Pancreas (tissue), 10 donors: ENCODE results near the gene TFF1. TPM values are rescaled to one million over a fixed set of nuclear protein-coding genes. Genes with fewer than 3 reads are reported as not detected.
"Not testable (repeated sequence)": the region's sequence is repeated elsewhere in the genome, so short reads cannot be mapped to it uniquely, and the experiment has no call there.

Experiments
- ATAC-seq, 4 donors: fragments of 200-7000 bp; cut with Tn5 transposase; one replicate each; pipeline versions ENCODE4 v1.8.0 to v1.9.1; 2020; ENCODE audit warnings: mild to moderate bottlenecking in 4 of 4, moderate library complexity in 4 of 4
- DNase-seq, 6 donors: peaks; one replicate each; pipeline ENCODE4 v3.0.0-alpha.2; 2020
- FAIRE-seq: peaks from 2 replicates; lab custom pipeline; 2012; peaks lifted over from hg19 to GRCh38; lab: Jason Lieb, UNC
- H3K27ac ChIP-seq, 4 donors: fragments of 200-600 bp; sonication (generic); 1 replicate in 3 of 4; 2 replicates in 1 of 4; pipeline versions ENCODE4 v1.5.0 to v1.8.0; 2020
- H3K27me3 ChIP-seq, 4 donors: fragments of 200-600 bp; one replicate each; pipeline ENCODE4 v1.8.0; 2021
- H3K36me3 ChIP-seq, 3 donors: fragments of 200-600 bp; sonication (generic) in 1 of 3; one replicate each; pipeline versions ENCODE4 v1.5.0 to v1.8.0; 2020 to 2021
- H3K4me1 ChIP-seq, 3 donors: fragments of 200-600 bp; one replicate each; pipeline ENCODE4 v1.8.0; 2021
- H3K4me3 ChIP-seq, 4 donors: fragments of 200-600 bp; sonication (generic) in 2 of 4; one replicate each; pipeline versions ENCODE4 v1.5.0 to v1.8.0; 2020 to 2021
- H3K9me3 ChIP-seq, 4 donors: fragments of 200-600 bp; one replicate each; pipeline ENCODE4 v1.8.0; 2021
- WGBS, 2 donors: extraction: QIAGEN DNeasy Blood & Tissue Kit; methylation state at CpG; one replicate each; pipeline ENCODE4 v1.1.7; 2013; 5-methylcytosine and 5-hydroxymethylcytosine counted together
- intact Hi-C, 3 donors: fragments of 100-400 bp; cut with DNase I; formaldehyde crosslinking; loops; one replicate each; pipeline versions ENCODE4 v1.11.1 to v1.14.2; 2022
- polyA plus RNA-seq, 2 donors: library from polyadenylated mRNA; stranded (reverse); fragments of 200-250 nt; gene quantifications; one replicate each; pipeline ENCODE4 v1.2.3, GENCODE V29; 2013
- total RNA-seq, 6 donors: library from RNA; stranded (reverse); fragmentation: NEBNext Ultra II Directional in 4 of 6; extraction: Animal tissue kit (Norgen Biotek cat#: 25700) in 4 of 6; gene quantifications; one replicate each; pipeline versions ENCODE4 v1.2.1 to v1.2.4, GENCODE V29; 2021 to 2023
- TF ChIP-seq, protein P1 (sequence below), 4 donors: fragments of 200-600 bp; sonication (generic) in 3 of 4; IDR thresholded peaks; one replicate each; pipeline versions ENCODE4 v1.5.0 to v1.8.0; 2021; ENCODE audit warnings: antibody characterized with exemption in 4 of 4
- donor health status: healthy with polysubstance abuse.
- donor health status: DM: no; HTN: no; CAD: no; lungs with moderate emphysema.
- donor health status: DM: no; HTN: no; CAD: no.
- donor health status: control.
- donor health status: control.
- donor health status: Bipolar disorder and iron deficiency.
- donor health status: DM: yes; HTN: yes; CAD: no.
- donor health status: DM: no; HTN: no; CAD: no.
- donor health status: DM: no; HTN: no; CAD: no.
- donor health status: DM: yes; HTN: yes; CAD: no.

TFF1 gene
- total and polyA plus RNA-seq, 8 donors = 0.80 to 40.6 (median 2.9) TPM; not detected in 1

DNA sequence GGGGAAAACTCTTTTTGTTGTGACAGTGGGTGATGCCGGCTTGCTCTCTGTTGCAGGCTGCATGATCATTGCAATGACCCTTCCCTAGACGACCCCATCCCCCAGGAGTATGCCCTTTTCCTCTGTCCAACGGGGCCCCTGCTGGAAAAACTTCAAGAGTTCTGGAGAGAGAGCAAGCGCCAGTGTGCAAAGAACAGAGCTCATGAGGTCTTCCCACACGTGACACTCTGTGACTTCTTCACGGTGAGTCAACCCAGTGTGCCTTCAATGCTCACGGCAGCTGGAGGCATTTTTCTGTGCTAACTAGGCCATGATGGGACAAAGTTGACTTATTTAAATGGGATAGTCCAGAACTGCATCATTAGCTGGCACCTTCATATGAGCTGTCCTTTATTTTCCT, 43.0 kb upstream of the TFF1 start:
- WGBS, 2 donors = 74 to 87% methylated on average over 7 of the region's 7 CpGs
- Histone ChIP-seq H3K27me3 (no peaks in the 10 kb centered on the region), H3K9me3 (no peaks in the 10 kb centered on the region), H3K27ac (no peak overlapping the region), H3K4me3 (no peak overlapping the region), H3K4me1 (no peaks in the 10 kb centered on the region), H3K36me3 (no peaks in the 10 kb centered on the region)
- ATAC-seq (no peak), FAIRE-seq (no peak), DNase-seq (no peak)
- intact Hi-C loops = no loop called here
- TF ChIP-seq, protein P1, sequence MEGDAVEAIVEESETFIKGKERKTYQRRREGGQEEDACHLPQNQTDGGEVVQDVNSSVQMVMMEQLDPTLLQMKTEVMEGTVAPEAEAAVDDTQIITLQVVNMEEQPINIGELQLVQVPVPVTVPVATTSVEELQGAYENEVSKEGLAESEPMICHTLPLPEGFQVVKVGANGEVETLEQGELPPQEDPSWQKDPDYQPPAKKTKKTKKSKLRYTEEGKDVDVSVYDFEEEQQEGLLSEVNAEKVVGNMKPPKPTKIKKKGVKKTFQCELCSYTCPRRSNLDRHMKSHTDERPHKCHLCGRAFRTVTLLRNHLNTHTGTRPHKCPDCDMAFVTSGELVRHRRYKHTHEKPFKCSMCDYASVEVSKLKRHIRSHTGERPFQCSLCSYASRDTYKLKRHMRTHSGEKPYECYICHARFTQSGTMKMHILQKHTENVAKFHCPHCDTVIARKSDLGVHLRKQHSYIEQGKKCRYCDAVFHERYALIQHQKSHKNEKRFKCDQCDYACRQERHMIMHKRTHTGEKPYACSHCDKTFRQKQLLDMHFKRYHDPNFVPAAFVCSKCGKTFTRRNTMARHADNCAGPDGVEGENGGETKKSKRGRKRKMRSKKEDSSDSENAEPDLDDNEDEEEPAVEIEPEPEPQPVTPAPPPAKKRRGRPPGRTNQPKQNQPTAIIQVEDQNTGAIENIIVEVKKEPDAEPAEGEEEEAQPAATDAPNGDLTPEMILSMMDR (IDR thresholded peaks at IDR 0.05) = no peak

DNA sequence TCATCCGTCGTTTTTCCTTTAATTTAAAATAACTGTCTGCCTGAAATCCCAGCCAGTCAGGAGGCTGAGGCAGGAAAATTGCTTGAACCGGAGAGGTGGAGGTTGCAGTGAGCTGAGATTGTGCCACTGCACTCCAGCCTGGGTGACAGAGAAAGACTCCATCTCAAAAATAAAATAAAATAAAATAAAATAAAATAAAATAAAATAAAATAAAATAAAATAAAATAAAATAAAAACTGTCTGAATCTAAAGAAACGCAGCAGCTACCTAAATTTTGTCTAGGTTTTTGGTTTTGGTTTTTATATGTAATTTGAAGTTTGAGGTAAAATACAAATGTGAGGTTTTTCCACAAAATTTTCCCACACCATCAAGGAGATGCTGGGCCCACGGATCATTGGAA, 42.4 kb upstream of the TFF1 start:
- H3K36me3 ChIP-seq, H3K27ac ChIP-seq, H3K4me3 ChIP-seq, H3K4me1 ChIP-seq, H3K9me3 ChIP-seq, ATAC-seq, intact Hi-C loops, DNase-seq, FAIRE-seq, H3K27me3 ChIP-seq: not testable (repeated sequence)
- 69 to 83% methylated on average over 5 of the region's 5 CpGs for WGBS, 2 donors

DNA sequence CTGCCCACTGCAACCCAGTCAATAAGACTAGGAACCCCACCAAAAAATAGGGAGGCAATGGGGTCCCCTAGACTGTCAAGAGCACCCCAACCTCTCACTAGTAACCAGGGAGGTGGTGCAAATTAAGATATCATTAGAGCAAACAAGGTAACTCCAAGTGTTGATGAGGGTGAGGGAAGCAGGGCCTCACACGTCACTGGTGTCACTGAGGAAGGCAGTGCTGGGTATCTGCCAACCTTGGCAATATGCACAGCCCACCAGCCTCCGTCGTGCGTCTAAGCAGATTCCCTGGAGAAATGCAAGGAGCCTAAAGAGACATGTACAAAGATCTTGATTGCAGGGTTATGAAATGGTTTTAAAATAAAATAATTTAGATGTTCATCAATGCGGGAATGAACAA, 41.1 kb upstream of the TFF1 start:
- Histone ChIP-seq H3K27me3 (no peaks in the 10 kb centered on the region), H3K9me3 (no peaks in the 10 kb centered on the region), H3K4me1 (no peaks in the 10 kb centered on the region), H3K36me3 (no peaks in the 10 kb centered on the region), H3K4me3 (no peak overlapping the region), H3K27ac (no peak overlapping the region)
- intact Hi-C loops = no loop called here
- DNase-seq (no peak), FAIRE-seq (no peak), ATAC-seq (no peak)
- TF ChIP-seq, protein P1 (IDR thresholded peaks at IDR 0.05) = no peak
- 77 to 83% methylated on average over 5 of the region's 5 CpGs for WGBS, 2 donors

DNA sequence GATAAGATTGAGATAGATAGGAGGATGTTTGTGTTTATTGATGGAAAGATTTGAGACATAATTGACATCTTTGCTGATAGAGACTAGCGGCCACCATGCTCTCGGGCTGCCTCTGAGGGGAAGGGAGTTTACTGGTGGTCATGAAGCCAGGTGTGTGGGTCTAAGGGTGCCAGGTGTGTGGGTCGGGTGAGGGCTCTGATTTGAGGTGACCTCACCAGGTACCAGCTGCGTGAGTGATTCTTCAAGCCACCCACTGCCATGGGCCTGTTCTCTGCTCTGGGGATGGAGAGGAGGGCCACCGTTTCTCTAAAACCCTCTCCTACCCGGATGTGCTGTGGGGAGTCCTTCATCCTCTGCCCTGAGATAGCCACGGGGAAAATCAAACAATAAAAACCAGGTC, 40.5 kb upstream of the TFF1 start:
- no peaks in the 10 kb centered on the region for H3K36me3 ChIP-seq
- no peak for ATAC-seq
- H3K4me1 ChIP-seq = no peaks in the 10 kb centered on the region
- intact Hi-C loops = no loop called here
- H3K4me3 ChIP-seq = no peak overlapping the region
- 58 to 80% methylated on average over 7 of the region's 7 CpGs for WGBS, 2 donors
- FAIRE-seq = no peak
- H3K27ac ChIP-seq = no peak overlapping the region
- no peaks in the 10 kb centered on the region for H3K9me3 ChIP-seq
- TF ChIP-seq, protein P1 (IDR thresholded peaks at IDR 0.05) = no peak
- no peak for DNase-seq
- H3K27me3 ChIP-seq = no peaks in the 10 kb centered on the region

DNA sequence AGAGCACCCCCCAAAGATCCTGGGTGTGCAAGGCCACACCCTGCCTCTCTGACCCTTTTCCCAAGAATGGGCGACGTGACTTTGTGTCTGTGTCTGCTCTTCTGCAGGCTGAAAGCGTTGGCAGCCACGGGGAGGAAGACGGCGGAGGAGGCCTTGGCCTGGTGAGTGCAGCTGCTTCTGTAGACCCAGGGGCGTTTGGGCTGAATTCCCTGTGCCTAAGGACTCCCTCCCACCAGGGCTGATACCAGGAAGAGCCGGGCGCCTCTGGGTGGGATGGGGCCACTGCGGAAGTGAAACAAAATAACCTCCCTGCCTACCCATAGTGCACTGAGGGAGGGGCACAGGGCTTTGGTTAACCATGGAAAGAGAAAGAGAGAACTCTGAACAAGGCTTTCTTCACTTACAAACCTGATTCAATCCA, 39.9 kb upstream of the TFF1 start:
- 79 to 83% methylated on average over 10 of the region's 10 CpGs for WGBS, 2 donors
- no peak overlapping the region for H3K4me3 ChIP-seq
- no peak for DNase-seq

More for the DNA sequence above, 39.9 kb upstream of the TFF1 start:
- no peak for FAIRE-seq
- no peaks in the 10 kb centered on the region for H3K27me3 ChIP-seq
- no peak for ATAC-seq
- peaks cover 0 to under 1% (median 0%) of the 10 kb centered on the region in 3 donors for H3K4me1 ChIP-seq
- H3K36me3 ChIP-seq = no peaks in the 10 kb centered on the region
- no peaks in the 10 kb centered on the region for H3K9me3 ChIP-seq
- intact Hi-C loops = no loop called here
- TF ChIP-seq, protein P1 (IDR thresholded peaks at IDR 0.05) = no peak
- H3K27ac ChIP-seq = no peak overlapping the region
